A549 (cell line): ENCODE measurements around the gene SMIM38.

ENCODE experiments used
- BCL3 ChIP-seq: fragments of >200 bp; sonication (Bioruptor Twin); formaldehyde crosslinking; IDR thresholded peaks from 3 replicates; pipeline ENCODE4 v1.6.1; 2016
- CEBPB ChIP-seq, 2 experiments: fragments of >200 bp in 1 of 2; sonication (Bioruptor Twin) in 1 of 2; formaldehyde crosslinking in 1 of 2; IDR thresholded peaks; 2 replicates each; pipeline ENCODE4 v1.6.1; 2012 to 2016
- CHD2 ChIP-seq: fragments of 150-350 bp; IDR thresholded peaks from 2 replicates; pipeline ENCODE4 v1.6.1; 2014; ENCODE audit warnings: low read length; ENCODE audit not compliant: partially characterized antibody
- CTCF ChIP-seq: fragments of >200 bp; sonication (Bioruptor Twin); formaldehyde crosslinking; IDR thresholded peaks from 3 replicates; pipeline ENCODE4 v1.5.1; 2016
- E2F6 ChIP-seq: IDR thresholded peaks from 2 replicates; pipeline ENCODE4 v1.6.1; 2012; ENCODE audit warnings: low read depth, borderline replicate concordance
- POLR2A ChIP-seq: IDR thresholded peaks from 2 replicates; pipeline ENCODE4 v1.6.1; 2012; ENCODE audit warnings: mild to moderate bottlenecking, low read length
- POLR2AphosphoS2 ChIP-seq: conservative IDR thresholded peaks from 2 replicates; pipeline ENCODE4 v1.6.1; 2012; ENCODE audit warnings: low read length, improper control_type of control experiment, inconsistent platforms
- REST ChIP-seq: fragments of 200-600 bp; sonication (generic); IDR thresholded peaks from 2 replicates; pipeline ENCODE4 v1.6.1; 2016; ENCODE audit warnings: antibody characterized with exemption, mild to moderate bottlenecking, moderate library complexity
- SMC3 ChIP-seq: fragments of >200 bp; sonication (Bioruptor Twin); formaldehyde crosslinking; IDR thresholded peaks from 3 replicates; pipeline ENCODE4 v1.6.1; 2018; ENCODE audit warnings: inconsistent platforms

GRCh38 chr11:69127884-69128283, 27.9 kb upstream of the SMIM38 start:
- TF ChIP-seq E2F6 (no peak), CTCF (no peak), POLR2AphosphoS2 (no peak), REST (no peak), CHD2 (no peak), SMC3 (no peak), CEBPB (IDR thresholded peaks at IDR 0.05) (no peak), POLR2A (no peak), BCL3 (no peak)
